ENCODE results near the gene USP32. TPM values are rescaled to one million over a fixed set of nuclear protein-coding genes. Genes with fewer than 3 reads are reported as not detected.

Gene USP32
- total and polyA plus RNA-seq, 2 of the 8 experiments (the other 6 are each of a cell fraction or from before 2014, with no cell fraction given), result 29.6 to 112 TPM

GRCh38 chr17:60423865-60424264, 31.9 kb upstream of the USP32 start (continued):
- TF ChIP-seq ATF2 (IDR thresholded peaks at IDR 0.05; ENCODE audit: low read length) (no peak), CEBPB (IDR thresholded peaks at IDR 0.05; ENCODE audit: low read depth, low read length) (no peak), RAD21 (IDR thresholded peaks at IDR 0.05 in 1 of 2, conservative IDR thresholded peaks at IDR 0.05 in 1 of 2; ENCODE audit: low read depth in 2 of 2, low read length in 2 of 2) (no peak), CBX8 (IDR thresholded peaks at IDR 0.05; ENCODE audit: borderline replicate concordance, low read depth, low read length) (no peak), TCF12 (IDR thresholded peaks at IDR 0.05; ENCODE audit: low read depth, low read length) (no peak), SUZ12 (IDR thresholded peaks at IDR 0.05; ENCODE audit: low read length) (no peak), KDM1A (IDR thresholded peaks at IDR 0.05; ENCODE audit: borderline replicate concordance, low read length) (no peak), HDAC2 (IDR thresholded peaks at IDR 0.05; ENCODE audit: borderline replicate concordance in 1 of 2, low read depth in 2 of 2, low read length in 2 of 2) (no peak)
